HG03432 (cell line): ENCODE data around the gene TAF7.
"Not testable (repeated sequence)": the region's sequence is repeated elsewhere in the genome, so short reads cannot be mapped to it uniquely, and the experiment has no call there.

Experiments
- ATAC-seq: cut with Tn5 transposase; IDR thresholded peaks from one replicate; pipeline ENCODE4 v1.9.1; 2021; ENCODE audit warnings: mild to moderate bottlenecking, moderate library complexity; ENCODE audit not compliant: unreplicated experiment

The TAF7 gene

DNA sequence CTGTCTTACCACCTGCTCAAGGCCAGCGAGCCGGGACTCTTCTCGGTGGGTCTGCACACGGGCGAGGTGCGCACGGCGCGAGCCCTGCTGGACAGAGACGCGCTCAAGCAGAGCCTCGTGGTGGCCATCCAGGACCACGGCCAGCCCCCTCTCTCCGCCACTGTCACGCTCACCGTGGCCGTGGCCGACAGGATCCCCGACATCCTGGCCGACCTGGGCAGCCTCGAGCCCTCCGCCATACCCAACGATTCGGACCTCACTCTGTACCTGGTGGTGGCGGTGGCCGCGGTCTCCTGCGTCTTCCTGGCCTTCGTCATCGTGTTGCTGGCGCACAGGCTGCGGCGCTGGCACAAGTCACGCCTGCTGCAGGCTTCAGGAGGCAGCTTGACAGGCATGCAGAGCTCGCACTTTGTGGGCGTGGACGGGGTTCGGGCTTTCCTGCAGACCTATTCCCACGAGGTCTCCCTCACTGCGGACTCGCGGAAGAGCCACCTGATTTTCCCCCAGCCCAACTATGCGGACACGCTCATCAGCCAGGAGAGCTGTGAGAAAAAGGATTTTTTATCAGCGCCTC is 20.3 kb upstream of the TAF7 start:
- not testable (repeated sequence) for ATAC-seq

DNA sequence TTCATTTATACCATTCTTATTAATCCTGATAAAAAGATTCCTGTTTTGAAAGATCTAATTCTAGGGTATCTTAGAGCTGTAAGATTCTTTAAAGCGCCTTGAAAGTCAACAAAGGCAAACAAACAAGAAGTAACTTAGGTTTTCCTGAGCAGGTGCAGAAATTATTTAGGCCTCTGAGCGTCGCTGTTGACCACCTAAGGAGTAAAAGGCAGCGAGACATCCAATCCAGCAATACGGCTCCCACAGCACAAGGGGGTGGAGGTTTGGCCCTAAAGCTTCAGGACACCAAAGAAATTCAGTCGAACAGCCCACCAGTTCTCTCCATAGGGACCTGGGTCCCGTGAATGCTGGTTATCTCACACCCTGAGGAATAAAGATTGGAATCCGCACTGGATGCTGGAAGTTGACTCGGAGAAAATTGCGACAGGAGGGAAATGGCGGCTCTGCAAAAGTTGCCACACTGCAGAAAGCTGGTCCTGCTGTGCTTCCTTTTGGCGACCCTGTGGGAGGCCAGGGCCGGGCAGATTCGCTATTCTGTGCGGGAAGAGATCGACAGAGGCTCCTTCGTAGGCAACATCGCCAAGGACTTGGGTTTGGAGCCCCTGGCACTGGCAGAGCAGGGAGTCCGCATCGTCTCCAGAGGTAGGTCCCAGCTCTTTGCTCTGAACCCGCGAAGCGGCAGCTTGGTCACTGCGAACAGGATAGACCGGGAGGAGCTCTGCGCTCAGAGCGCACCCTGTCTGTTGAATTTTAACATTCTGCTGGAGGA is 18.1 kb upstream of the TAF7 start, which contains the start of gene PCDHGA2:
PCDHGA2 (plus strand) TSS at position 223 of the 769 bp plus-strand sequence.
- ATAC-seq = no peak

DNA sequence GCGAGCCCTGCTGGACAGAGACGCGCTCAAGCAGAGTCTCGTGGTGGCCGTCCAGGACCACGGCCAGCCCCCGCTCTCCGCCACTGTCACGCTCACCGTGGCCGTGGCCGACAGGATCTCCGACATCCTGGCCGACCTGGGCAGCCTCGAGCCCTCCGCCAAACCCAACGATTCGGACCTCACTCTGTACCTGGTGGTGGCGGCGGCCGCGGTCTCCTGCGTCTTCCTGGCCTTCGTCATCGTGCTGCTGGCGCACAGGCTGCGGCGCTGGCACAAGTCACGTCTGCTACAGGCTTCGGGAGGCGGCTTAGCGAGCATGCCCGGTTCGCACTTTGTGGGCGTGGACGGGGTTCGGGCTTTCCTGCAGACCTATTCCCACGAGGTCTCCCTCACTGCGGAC is 12.0 kb upstream of the TAF7 start:
- not testable (repeated sequence) for ATAC-seq

DNA sequence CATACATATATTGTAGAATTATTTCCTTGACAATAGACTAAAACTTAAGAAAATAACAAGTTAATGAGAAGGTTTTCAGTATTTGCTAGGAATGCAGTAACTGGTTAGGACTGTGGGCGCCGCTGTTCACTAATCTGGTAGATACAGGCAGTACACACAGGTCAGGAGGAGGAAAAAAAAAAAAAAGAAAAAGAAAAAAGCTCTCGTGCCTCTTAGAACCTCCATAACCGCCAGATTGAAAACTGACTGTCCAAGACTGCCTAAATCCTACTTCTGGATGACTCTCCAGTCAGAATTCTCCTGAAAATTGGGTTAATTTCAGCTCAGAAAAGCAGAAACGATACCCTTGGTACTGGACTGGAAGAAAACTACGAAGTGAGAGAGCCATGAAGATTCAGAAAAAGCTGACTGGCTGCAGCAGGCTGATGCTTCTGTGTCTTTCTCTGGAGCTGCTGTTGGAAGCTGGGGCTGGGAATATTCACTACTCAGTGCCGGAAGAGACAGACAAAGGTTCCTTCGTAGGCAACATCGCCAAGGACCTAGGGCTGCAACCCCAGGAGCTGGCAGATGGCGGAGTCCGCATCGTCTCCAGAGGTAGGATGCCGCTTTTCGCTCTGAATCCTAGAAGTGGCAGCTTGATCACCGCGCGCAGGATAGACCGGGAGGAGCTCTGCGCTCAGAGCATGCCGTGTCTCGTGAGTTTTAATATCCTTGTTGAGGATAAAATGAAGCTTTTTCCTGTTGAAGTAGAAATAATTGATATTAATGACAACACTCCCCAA is 9.9 kb upstream of the TAF7 start, which contains the start of gene PCDHGA1:
PCDHGA1 (plus strand) TSS at position 216 of the 782 bp plus-strand sequence.
- ATAC-seq = peak; percentile 65

DNA sequence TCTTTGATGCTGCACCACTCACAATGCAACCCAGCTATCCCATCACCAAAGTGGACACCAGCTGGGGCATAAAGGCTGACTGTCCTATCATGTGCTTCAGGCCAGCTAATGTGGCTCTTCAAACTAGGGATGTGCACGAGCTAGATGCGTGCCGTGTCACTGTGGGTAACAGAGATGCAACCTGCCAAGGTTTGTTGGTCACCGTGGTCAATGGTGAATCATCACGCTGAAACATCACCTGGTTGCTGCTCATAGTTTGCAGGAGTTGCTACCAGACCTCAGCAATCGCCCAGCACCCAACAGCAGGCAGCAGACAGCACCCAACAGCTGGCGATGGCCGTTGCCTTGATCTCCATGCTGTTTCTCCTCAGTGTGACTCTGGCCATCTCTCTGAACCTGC is 7.6 kb upstream of the TAF7 start:
- ATAC-seq = no peak

DNA sequence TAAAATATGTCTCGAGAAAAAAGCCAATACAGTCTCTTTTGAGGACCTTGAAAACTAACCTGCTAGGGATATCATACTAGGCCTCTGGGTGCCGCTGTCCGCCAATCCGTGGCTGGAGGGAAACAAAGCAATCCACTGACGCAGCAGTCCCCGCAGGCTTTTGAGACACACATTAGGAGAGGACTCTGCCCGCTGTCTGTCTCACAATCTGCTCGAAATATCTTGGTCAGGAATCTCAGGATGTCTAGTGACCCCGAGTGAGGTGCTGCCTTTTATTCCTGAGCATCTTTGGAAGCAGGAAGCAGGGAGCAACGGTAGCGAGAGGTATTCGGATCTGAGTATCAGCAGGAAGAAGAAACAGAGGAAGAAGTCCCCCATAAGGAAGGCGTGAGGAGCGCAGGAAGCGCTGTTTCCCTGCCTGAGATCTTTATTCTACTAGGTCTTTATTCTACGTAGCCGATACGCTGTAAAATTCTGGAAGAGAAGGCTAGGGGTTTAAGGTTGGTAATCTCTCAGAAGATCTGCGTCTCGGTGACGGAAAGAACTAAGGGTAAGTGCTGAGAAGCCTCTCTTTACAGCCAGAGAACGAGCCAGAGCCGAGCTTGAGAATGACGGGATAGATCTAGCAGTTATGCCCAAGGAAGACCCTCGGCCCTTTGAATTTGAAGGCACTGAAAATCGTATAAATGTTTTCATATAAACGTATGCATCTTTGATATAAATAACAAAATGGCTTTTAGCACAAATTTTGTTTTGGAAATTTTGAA is 5.7 kb upstream of the TAF7 start:
- ATAC-seq = peak; percentile 89

DNA sequence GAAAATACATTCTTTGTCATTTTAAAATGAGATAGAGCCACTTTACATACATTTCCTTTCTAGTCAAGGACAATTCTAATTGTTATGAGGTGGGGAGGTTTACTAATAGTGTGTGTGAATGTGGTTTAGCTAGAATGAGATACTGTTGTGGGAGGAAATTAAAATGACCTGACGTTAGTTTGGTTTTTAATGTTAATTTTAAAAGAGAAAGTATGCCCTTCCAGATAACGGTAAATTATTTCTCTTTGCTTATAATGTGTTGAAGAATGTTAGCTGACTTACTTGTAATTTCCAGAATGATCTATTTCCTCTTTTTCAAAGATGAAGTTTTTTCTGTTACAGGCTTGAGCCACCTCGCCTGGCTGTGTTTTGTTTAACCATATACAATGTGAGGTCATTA is 1.7 kb upstream of the TAF7 start:
- no peak for ATAC-seq

DNA sequence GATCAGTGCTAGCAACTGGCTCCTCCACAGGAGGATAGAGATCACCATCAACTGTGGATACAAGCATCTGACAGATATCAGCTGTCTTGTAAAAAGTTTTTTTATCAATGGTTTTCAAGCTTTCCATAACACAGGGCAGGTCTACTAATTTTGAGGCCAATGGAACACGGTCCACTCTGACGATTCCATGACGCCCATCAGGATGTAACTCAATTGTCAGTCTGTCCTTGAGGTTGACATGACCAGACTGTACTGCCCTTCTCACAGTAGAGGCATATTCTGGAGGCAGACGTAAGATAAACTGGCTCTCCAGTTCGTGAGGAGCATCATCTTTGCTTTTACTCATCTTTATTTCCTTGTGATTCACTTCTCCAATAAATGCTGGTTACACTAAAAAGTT is 885 bp downstream of the TAF7 start:
- no peak for ATAC-seq

DNA sequence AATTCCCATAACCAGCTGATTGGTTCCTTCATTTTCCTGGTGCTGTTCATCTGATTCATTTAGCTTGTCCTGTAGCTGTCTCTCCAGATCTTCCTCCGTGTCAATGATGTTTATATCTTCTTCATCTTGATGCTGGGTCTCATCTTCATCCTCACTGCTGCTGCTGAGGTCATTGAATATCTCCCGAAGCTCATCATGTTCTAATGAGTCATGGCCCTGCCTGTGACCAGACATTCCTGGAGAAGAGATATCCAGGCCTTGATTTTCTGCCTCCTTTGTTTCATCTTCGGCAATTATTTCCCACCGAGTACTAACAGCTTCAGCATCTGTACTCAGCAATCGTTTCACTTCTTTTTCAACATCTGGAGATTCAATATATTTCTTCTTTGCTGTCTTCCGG is 1.4 kb downstream of the TAF7 start:
- no peak for ATAC-seq

DNA sequence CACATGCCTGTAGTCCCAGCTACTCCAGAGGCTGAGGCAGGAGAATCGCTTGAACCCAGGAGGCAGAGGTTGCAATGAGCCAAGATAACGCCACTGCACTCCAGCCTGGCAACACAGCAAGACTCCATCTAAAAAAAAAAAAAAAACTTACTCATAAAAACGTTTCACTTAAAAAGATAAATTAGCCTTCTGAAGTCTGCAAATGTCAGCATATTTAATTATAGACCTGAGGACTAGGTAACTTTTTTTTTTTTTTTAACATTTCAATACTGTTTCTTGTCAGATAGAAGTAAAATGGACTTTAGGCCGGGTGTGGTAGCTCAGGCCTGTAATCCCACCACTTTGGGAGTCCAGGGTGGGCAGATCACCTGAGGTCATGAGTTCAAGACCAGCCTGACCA is 3.6 kb downstream of the TAF7 start:
- not testable (repeated sequence) for ATAC-seq

DNA sequence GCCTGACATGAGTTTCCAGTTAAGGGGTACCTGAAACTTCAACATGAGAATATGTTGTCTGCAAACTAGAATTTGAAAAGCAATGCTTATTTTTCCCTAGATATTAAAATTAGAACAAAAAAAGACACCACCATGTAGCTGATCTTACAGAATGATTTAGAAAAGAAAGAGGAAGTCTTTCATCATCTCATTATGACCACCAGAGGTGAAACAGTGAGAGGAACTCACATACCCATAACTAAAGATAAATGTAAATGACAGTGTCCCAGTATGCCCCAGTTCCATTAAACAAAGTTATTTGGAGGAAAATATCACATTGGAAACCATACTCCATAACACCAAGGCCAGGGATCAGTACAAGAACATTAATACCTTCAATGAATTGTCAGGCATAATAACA is 6.9 kb downstream of the TAF7 start:
- no peak for ATAC-seq

DNA sequence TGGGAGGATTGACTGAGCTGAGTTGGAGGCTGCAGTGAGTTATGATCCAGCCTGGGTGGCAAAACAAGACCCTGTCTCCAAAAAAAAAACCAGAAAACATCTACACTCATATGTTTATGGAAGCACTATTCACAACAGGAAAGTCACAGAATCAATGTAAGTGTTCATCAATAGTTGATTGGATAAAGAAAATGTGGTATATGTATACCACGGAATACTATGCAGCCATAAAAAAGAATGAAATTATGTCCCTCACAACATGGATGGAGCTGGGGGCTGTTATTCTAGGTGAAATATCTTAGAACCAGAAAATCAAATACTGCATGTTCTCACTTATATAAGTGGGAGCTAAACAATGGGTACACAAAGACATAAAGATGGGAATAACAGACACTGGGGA is 14.0 kb downstream of the TAF7 start:
- no peak for ATAC-seq

DNA sequence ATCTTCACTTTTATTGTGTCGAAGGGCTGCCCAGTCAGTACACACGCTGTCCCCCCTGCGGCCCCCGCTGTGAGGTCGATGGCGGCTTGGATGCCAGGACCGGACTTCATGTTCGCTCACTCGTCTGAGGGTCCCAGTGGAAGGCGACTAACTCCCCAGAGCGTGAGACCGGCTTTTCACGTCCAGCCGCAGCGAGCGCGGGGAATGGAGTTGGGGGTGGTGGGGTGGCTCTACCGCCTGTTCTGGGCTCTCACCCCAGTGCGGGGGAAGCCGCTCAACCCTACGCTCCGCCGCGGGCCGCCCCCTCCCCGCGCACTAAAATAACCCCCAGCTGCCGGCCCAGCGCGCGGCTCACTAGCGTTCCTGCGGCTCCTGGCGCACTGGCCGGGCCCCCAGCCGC is 16.8 kb downstream of the TAF7 start, which contains the start of gene SLC25A2:
SLC25A2 (minus strand) TSS at position 294 of the 400 bp plus-strand sequence; CDS start at position 110, 184 bp downstream.
- no peak for ATAC-seq

DNA sequence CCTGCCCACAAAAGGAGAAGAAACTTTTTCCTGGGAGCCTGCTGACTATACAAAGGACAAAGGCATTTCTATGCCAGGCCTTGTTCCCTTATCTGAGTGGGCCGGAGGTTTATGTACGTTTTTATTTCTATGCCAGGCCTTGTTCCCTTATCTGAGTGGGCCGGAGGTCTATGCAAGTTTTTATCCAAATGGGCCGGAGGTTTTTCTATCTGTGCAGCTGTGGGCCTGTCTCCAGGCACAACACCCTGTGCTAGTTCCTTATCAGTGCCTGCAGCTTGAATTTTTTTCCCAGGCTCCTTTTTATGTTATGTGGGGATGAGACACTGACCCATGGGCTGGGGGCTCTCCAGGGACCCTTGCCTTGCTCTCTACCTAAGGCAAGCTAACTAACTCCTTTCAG is 22.2 kb downstream of the TAF7 start:
- ATAC-seq = no peak

DNA sequence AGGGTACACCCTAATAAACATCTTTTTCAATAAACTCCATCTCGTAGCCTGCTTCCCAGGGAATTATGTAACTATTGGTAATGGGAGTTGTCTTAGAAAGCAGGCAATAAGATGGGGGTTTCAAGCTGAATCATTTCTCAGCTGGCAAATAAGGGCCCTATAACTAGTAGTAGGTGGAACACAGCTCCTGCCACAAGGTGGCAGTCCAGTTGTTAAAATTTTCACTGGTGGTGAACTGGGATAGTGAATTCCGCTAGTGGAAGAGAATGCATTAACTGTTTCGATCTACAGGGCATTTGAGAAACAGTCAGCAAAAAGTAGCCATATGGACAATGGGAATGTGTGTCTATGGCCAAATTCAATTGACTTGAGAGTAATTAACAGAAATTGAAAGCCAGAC is 47.7 kb downstream of the TAF7 start:
- ATAC-seq = no peak

DNA sequence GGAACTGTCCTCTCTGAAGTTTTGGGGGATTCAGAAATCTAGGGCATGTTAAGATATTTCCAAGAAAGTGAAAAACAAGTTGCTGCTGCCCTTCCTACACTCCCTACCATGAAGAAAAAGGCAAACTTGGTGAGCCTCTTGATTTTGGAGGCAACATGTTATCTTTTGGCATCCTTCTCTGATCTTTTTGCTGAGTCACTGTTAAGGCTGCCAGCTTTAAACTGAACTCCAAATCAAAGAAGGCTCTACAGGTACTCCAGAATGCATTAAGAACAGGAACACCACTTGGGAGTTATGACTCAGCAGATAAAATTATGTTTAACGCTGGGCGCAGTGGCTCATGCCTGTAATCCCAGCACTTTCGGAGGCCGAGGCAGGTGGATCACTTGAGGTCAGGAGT is 51.4 kb downstream of the TAF7 start:
- ATAC-seq = no peak
